Transverse colon (tissue), 4 donors: ENCODE measurements around the gene CEND1. TPM values are rescaled to one million over a fixed set of nuclear protein-coding genes. Genes with fewer than 3 reads are reported as not detected.

Experiments used
- DNase-seq: peaks from one replicate; pipeline ENCODE4 v3.0.0-alpha.2; 2019
- H3K27ac ChIP-seq, 4 donors: fragments of 200-600 bp; sonication (generic); 2 replicates each; pipeline ENCODE4 v1.5.1; 2016 to 2018; ENCODE audit warnings: inconsistent platforms in 4 of 4
- H3K27me3 ChIP-seq: fragments of 200-600 bp; sonication (generic); 2 replicates; pipeline ENCODE4 v1.5.1; 2017; ENCODE audit warnings: inconsistent platforms
- H3K36me3 ChIP-seq, 4 donors: fragments of 200-600 bp; sonication (generic); 2 replicates each; pipeline ENCODE4 v1.5.1; 2017 to 2019; ENCODE audit warnings: inconsistent platforms in 4 of 4
- H3K4me1 ChIP-seq, 4 donors: fragments of 200-600 bp; sonication (generic); 2 replicates each; pipeline ENCODE4 v1.5.1; 2017 to 2020; ENCODE audit warnings: inconsistent platforms in 4 of 4
- H3K4me3 ChIP-seq, 4 donors: fragments of 200-600 bp; sonication (generic); 1 replicate in 1 of 4; 2 replicates in 3 of 4; pipeline versions ENCODE4 v1.5.1 to v1.6.1; 2017 to 2019; ENCODE audit warnings: inconsistent platforms in 4 of 4
- H3K9me3 ChIP-seq, 2 donors: fragments of 200-600 bp; sonication (generic); 2 replicates each; pipeline ENCODE4 v1.5.1; 2017 to 2019; ENCODE audit warnings: inconsistent platforms in 2 of 2
- EP300 ChIP-seq: sonication (generic); formaldehyde crosslinking; IDR thresholded peaks from one replicate; pipeline ENCODE4 v1.6.1; 2017; ENCODE audit warnings: antibody characterized with exemption, low read depth
- POLR2A ChIP-seq: fragments of 450-650 bp; IDR thresholded peaks from one replicate; pipeline ENCODE4 v1.6.1; 2016; ENCODE audit warnings: antibody characterized with exemption, mild to moderate bottlenecking, moderate library complexity
- POLR2AphosphoS5 ChIP-seq, 3 donors: sonication (generic); formaldehyde crosslinking; IDR thresholded peaks; one replicate each; pipeline ENCODE4 v1.6.1; 2016; ENCODE audit warnings: antibody characterized with exemption in 3 of 3
- WGBS, 2 donors: methylation state at CpG; one replicate each; pipeline ENCODE4 v1.1.5; 2018; ENCODE audit warnings: low coverage in 1 of 2; 5-methylcytosine and 5-hydroxymethylcytosine counted together
- in situ Hi-C, 4 donors: fragments of 200-750 bp; cut with MboI; loops; one replicate each; pipeline versions ENCODE4 v1.15.0 to v1.15.1; 2017; ENCODE audit warnings: low sequenced_read_pairs in 3 of 4, low pct_ligation_motif_present in 1 of 4, low pct_unique_long_range_greater_than_20kb in 1 of 4
- intact Hi-C: fragments of 100-400 bp; cut with DNase I; formaldehyde crosslinking; loops from one replicate; pipeline ENCODE4 v1.15.1; 2023; ENCODE audit warnings: low total_unique reads
- total RNA-seq, 4 donors: library from RNA; depleted of rRNA; stranded (reverse); fragments of >200 nt; gene quantifications; one replicate each; pipeline ENCODE4 v1.1.0, GENCODE V29; 2016
- TF ChIP-seq, protein P1 (sequence below), 5 experiments: fragments of 200-600 bp in 3 of 5; fragments of 450-650 bp in 2 of 5; sonication (generic) in 3 of 5; IDR thresholded peaks; 1 replicate in 2 of 5; 2 replicates in 3 of 5; pipeline ENCODE4 v1.5.1; 2016 to 2017; ENCODE audit warnings: antibody characterized with exemption in 5 of 5, inconsistent platforms in 3 of 5, mild to moderate bottlenecking in 2 of 5, moderate library complexity in 1 of 5

The CEND1 gene
- total RNA-seq, 4 donors from 2014 or later = 0.79 to 1.2 TPM; not detected in 2

DNA sequence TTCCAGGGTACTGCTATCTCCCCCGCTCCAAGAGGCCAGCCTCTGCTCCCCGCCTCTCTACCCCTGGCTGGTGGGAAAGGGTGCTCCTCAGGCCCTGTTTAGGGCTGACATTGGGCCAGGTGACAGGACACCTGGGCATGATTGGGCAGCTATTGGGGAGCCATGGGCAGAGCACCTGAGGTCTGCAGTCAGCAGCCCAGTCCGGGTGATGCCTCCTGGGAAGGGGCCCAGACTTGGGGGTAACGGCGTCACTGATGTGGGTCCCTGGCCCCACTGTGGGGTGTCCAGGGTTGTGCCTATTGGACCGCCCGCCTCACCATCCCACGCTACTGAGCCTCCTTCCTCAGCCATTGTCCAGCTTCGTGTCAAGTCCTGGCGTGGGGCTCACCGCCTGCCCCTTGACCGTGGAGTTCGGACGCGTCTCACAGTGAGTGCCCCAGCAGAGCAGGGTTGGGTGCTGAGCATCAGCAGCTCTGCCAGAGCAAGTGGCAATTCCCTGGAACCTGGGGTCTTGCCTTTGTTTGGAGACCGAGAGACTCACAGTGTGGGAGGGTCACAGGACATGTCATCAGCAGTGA lies 9.8 kb downstream of the CEND1 start:
- TF ChIP-seq POLR2AphosphoS5 (IDR thresholded peaks at IDR 0.05) = no peak
- no peak for TF ChIP-seq EP300
- TF ChIP-seq POLR2A = no peak
- TF ChIP-seq, protein P1, sequence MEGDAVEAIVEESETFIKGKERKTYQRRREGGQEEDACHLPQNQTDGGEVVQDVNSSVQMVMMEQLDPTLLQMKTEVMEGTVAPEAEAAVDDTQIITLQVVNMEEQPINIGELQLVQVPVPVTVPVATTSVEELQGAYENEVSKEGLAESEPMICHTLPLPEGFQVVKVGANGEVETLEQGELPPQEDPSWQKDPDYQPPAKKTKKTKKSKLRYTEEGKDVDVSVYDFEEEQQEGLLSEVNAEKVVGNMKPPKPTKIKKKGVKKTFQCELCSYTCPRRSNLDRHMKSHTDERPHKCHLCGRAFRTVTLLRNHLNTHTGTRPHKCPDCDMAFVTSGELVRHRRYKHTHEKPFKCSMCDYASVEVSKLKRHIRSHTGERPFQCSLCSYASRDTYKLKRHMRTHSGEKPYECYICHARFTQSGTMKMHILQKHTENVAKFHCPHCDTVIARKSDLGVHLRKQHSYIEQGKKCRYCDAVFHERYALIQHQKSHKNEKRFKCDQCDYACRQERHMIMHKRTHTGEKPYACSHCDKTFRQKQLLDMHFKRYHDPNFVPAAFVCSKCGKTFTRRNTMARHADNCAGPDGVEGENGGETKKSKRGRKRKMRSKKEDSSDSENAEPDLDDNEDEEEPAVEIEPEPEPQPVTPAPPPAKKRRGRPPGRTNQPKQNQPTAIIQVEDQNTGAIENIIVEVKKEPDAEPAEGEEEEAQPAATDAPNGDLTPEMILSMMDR (IDR thresholded peaks at IDR 0.05) = no peak
- Histone ChIP-seq H3K27me3 (no peaks in the 10 kb centered on the region), H3K4me3 (no peak overlapping the region), H3K27ac (no peak overlapping the region), H3K9me3 (no peaks in the 10 kb centered on the region), H3K36me3 (no peaks in the 10 kb centered on the region), H3K4me1 (peaks cover 23 to 36% (median 35%) of the 10 kb centered on the region in 4 donors)
- 97% methylated on average over 15 of the region's 16 CpGs; no CpG with 5 or more reads in 1 of the 2 donors for WGBS, 2 donors
- in situ Hi-C loops (no loop called here), intact Hi-C loops (no loop called here)
- no peak for DNase-seq

DNA sequence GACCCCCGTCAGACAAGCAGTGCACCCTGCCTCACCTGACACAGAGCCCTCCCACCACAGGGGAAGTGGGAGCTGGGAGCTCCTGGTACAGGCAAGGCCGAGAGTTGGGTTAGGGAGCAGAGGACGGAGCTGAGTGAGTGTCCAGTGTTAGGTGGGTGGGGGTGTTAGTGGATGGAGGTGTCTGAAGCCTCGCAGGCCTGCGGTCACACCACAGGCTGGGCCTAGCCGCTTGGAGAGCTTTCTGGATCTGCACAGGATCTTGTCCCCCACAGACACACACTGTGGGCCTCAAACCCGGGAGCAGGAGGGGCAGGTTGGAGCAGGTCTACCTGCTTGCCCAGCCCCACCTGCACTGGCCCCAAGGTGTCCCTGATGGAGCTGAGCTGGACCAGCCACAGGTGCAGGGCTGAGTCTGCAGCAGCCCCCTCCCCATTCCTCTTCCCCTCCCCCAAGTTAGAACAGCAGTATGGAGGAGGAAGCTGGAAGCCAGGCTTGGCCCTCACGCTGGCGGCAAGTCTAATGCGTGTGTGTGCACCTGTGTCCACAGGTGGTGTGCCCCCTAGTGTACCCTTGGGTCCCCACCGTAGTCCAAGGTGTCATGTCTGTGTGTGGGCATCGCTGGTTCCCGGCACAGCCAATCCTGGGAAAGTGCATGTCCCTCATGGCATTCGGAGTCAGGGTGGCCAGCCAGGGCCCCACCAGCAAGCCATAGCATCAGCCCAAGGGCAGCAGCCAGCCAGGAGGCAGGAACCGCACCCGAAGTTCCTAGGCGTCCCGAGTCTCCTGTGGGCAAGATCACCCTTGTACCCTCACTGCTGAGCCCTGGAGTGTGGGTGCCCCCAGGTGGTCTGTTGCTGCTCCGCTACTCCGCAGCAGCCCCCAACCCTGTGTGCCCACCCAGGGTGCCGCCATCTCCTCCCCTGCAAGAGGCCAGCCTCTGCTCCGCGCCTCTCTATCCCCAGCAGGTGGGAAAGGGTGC lies 10.6 kb downstream of the CEND1 start:
- WGBS, 2 donors = 92% methylated on average over 12 of the region's 23 CpGs; no CpG with 5 or more reads in 1 of the 2 donors
- intact Hi-C loops = no loop called here
- no peaks in the 10 kb centered on the region for H3K36me3 ChIP-seq

DNA sequence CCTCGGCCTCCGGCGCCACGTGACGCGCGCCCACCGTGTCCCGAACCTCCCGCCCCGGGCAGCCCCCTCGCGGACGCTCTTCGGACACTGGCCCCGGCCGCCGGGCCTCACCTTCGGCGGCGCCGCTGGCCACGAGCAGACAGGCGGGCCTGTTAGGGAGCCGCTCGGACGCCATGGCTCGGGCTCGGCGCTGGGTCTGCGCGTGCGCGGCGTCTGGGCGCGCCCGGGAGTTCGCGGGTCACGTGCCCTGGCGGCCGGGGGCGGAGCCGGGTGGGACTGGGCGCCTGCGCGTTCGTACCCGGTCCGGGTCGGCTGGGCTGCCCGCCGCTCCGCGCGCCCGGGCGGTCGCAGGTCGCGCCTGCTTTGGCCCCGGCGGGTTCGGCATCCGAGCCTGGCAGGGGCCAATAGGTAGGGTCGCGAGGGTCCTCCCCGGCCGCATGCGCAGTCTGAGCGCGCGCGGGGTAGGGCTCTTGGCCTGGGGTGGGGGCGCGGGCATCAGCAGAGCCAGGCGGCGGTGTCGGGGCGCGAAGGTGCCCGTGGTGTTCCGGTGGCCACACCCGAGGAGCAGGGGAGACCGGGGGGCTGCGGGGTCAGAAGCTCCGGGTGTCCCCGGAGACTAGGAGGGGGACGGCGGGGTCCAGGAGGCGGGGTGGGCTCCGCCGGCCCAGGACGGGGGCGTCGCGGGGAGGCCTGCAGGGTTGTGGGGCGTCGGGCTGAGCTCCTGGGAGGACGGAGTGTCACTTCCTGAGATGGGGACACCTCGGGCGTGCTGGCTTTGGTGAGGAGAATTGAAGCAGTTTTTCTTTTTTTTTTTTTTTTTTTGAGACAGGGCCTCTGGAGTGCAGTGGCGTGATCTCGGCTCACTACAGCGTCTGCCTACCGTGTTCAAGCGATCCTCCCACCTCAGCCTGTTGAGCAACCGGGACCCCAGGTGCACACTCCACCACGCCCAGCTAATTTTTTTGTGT lies 12.3 kb downstream of the CEND1 start, which contains the start of gene GATD1:
Gene GATD1, minus strand, starts transcription at position 200 of the 968 bp plus-strand sequence. Its CDS starts 25 bp downstream, at position 175.
- 1% methylated on average over 50 of the region's 110 CpGs; no CpG with 5 or more reads in 1 of the 2 donors for WGBS, 2 donors
- no peaks in the 10 kb centered on the region for H3K27me3 ChIP-seq
- peak within 1 kb of the TSS; percentile 93 to 100 (median 95) for H3K4me3 ChIP-seq
- H3K36me3 ChIP-seq = no peaks in the 10 kb centered on the region
- peak; percentile 95 for DNase-seq
- TF ChIP-seq, protein P1 (IDR thresholded peaks at IDR 0.05) = no peak
- TF ChIP-seq POLR2AphosphoS5 (IDR thresholded peaks at IDR 0.05) = peak; percentile 17 to 83 (median 83)
- TF ChIP-seq POLR2A = peak; percentile 65
- no peak for TF ChIP-seq EP300
- H3K4me1 ChIP-seq = peaks cover 24 to 29% (median 27%) of the 10 kb centered on the region in 4 donors
- H3K9me3 ChIP-seq = no peaks in the 10 kb centered on the region
- intact Hi-C loops (no loop called here), in situ Hi-C loops (no loop called here)
- H3K27ac ChIP-seq = peak within 1 kb of the TSS; percentile 88 to 93 (median 89)

More for the DNA sequence above, 10.6 kb downstream of the CEND1 start:
- Histone ChIP-seq H3K4me3 (no peak overlapping the region), H3K4me1 (peaks cover 24 to 38% (median 37%) of the 10 kb centered on the region in 4 donors), H3K27ac (no peak overlapping the region), H3K9me3 (no peaks in the 10 kb centered on the region), H3K27me3 (no peaks in the 10 kb centered on the region)
- peak; percentile 7 for DNase-seq
- in situ Hi-C loops = no loop called here
- TF ChIP-seq POLR2AphosphoS5 (IDR thresholded peaks at IDR 0.05) (no peak), POLR2A (no peak), EP300 (no peak)
- TF ChIP-seq, protein P1 (IDR thresholded peaks at IDR 0.05) = no peak
